ENCODE data around the gene SAFB. TPM values are rescaled to one million over a fixed set of nuclear protein-coding genes. Genes with fewer than 3 reads are reported as not detected.

The SAFB gene
- polyA plus RNA-seq, 1 donor: 97.1 TPM

- DNase-seq: no peak
Measured at GRCh38 chr19:5667751-5668271, 44.9 kb downstream of the SAFB start.

- DNase-seq: no peak
Measured at GRCh38 chr19:5669212-5669611, 46.3 kb downstream of the SAFB start.

GRCh38 chr19:5671600-5671999 lies 48.7 kb downstream of the SAFB start:
- DNase-seq: no peak

- no peak for DNase-seq
Measured at GRCh38 chr19:5672708-5673459, 50.0 kb downstream of the SAFB start.

GRCh38 chr19:5673752-5674151 lies 50.9 kb downstream of the SAFB start:
- no peak for DNase-seq

- no peak for DNase-seq
Measured at GRCh38 chr19:5674714-5675113, 51.8 kb downstream of the SAFB start.

GRCh38 chr19:5676105-5676771 lies 53.4 kb downstream of the SAFB start:
- DNase-seq: peak; percentile 53

DNA sequence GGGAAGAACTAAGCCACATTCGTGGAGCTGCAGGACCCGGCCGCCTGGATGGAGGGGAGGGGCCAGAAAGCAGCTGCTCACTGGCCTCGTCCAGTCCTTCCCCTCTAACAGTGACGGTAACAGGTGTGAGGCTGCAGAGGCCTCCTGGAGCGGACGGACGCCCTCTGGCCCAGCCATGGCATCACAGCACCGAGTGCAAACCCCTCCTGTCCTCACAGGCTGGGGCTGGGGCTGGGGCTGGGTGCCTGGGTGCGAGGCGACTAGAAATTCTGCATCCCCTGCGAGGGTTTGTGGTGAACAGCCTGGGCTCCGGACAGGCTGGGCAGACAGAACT lies 53.9 kb downstream of the SAFB start:
- no peak for DNase-seq

DNA sequence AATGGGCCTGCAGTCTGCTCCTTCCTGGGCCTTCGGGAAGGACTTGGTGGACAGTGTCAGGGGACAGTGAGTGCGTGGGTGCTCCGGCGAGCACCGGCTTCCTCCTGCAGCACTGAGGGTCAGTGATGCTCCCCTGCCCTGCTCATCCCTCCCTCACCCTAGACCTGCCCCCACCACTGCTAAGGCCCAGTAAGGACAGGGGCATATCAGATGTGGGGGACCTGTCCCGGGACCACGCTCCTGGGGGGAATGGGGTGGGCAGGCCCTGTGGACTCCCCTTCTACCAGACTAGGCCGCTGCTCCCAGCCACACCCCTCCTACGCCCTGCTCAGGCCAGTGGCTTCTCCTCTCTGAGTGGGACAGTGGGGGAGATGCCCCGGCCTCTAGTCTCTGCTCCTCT lies 54.3 kb downstream of the SAFB start:
- DNase-seq: no peak

- no peak for DNase-seq
Measured at GRCh38 chr19:5677580-5677979, 54.7 kb downstream of the SAFB start.

GRCh38 chr19:5678071-5678718 lies 55.3 kb downstream of the SAFB start:
- no peak for DNase-seq

DNA sequence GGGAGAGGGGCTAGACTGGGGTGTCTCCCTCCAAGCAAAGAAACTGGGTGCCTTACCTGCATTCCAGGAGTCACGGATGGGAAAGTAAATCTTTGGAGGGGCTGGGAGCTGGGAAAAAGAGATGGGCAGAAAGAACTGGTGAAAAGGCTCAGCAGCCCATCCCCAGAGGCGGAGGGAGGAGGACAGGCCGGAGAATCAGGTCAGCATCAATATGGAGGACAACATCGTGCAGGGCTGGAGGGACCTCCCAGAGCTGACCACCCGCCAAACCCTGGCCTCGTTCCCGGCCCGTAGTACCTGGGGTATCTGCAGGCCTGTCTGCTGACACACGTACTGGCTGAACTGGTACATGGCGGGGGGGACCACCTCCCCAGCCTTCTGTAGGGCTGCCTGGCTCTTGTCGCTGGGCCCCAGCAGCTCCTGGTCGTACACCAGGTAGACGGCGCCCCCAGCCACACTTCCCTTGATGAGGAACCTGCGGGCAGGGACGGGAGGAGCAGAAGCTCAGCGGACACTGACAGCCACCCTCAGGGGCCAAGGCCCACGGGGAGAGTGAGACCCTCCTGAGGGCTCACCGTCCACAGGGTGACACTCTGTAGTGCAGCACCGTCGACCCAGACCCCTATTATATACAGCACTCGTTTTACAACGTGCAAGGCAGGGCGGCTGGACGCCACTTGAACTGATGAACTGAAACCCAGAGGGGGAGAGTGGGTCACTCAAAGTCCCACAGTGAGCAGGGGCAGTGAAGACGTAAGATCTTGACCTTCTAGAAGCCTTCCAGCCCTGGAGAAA lies 56.6 kb downstream of the SAFB start:
- no peak for DNase-seq

- DNase-seq: no peak
Measured at GRCh38 chr19:5680084-5680436, 57.2 kb downstream of the SAFB start.

GRCh38 chr19:5680437-5681368 lies 57.8 kb downstream of the SAFB start, which contains the start of the genes HSD11B1L and MICOS13:
TSS of gene HSD11B1L (plus strand) at chr19:5681027. CDS start at chr19:5684833, 3,806 bp downstream.
TSS of gene MICOS13 (minus strand) at chr19:5680516. CDS start at chr19:5680486, 30 bp downstream.
- DNase-seq: peak; percentile 98

GRCh38 chr19:5681391-5682106 lies 58.7 kb downstream of the SAFB start:
- no peak for DNase-seq

- no peak for DNase-seq
Measured at GRCh38 chr19:5682107-5682482, 59.2 kb downstream of the SAFB start.

- DNase-seq: no peak
Measured at GRCh38 chr19:5683177-5683886, 60.4 kb downstream of the SAFB start.

DNA sequence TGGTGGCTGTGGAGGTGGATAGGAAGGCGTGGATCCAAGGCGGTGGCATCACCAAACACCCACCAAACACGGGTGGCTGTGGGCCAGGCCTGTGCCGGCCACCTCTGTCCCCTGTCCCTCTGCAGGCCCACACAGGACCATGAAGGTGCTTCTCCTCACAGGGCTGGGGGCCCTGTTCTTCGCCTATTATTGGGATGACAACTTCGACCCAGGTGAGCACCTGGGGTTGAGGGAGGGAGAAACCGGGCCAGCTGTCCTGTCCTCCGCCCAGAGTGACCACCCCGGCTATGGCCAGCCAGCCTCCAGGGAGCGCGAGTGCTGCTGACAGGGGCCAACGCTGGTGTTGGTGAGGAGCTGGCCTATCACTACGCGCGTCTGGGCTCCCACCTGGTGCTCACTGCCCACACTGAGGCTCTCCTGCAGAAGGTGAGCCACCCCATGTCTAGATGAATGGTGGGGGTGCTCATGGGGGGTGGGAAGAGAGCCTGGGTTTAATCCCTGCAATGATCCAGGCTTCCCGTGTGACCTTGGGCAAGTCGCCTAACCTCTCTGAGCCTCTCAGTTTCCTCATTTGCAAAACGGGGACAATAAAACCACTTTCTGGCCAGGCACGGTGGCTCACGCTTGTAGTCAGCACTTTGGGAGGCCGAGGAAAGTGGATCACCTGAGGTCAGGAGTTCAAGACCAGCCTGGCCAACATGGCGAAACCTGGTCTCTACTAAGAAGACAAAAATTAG lies 62.0 kb downstream of the SAFB start:
- no peak for DNase-seq

DNA sequence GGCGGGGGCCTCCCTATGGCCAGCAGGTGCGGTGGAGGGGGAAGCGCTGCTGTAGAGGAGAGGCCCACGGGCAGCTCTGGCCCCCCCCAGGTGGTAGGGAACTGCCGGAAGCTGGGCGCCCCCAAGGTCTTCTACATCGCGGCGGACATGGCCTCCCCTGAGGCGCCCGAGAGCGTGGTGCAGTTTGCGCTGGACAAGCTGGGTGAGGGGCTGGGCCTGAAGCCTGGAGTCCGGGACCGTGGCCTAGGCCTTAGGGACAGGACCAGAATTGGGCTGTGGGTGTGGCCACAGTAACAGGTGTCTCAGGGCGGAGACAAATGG lies 63.4 kb downstream of the SAFB start:
- no peak for DNase-seq
